Neural cell (in vitro differentiated cells): ENCODE results near the gene KLC1. TPM values are rescaled to one million over a fixed set of nuclear protein-coding genes. Genes with fewer than 3 reads are reported as not detected.

Experiments used
- H2AFZ ChIP-seq: fragments of 200-600, 300-800 bp; sonication (generic), shearing (Covaris generic); 2 replicates; pipeline ENCODE4 v1.6.0; 2014; ENCODE audit warnings: low read depth, mild to moderate bottlenecking, antibody characterized with exemption, low read length, moderate library complexity
- H3F3A ChIP-seq: fragments of 200-600 bp; shearing (Covaris generic); 2 replicates; pipeline ENCODE4 v1.6.1; 2016; ENCODE audit warnings: mild to moderate bottlenecking, moderate library complexity, mixed read lengths, antibody characterized with exemption, low read length; ENCODE audit not compliant: insufficient read depth, poor library complexity, severe bottlenecking
- H3K27ac ChIP-seq: fragments of 200-600, 300-800 bp; sonication (generic), shearing (Covaris generic); 2 replicates; pipeline ENCODE4 v1.5.1; 2014; ENCODE audit warnings: mild to moderate bottlenecking, low read length, moderate library complexity
- H3K27me3 ChIP-seq: fragments of 300-800, 200-600 bp; sonication (generic), shearing (Covaris generic); 2 replicates; pipeline ENCODE4 v1.6.0; 2014; ENCODE audit warnings: mild to moderate bottlenecking, low read depth, low read length, moderate library complexity; ENCODE audit not compliant: insufficient read depth
- H3K36me3 ChIP-seq: fragments of 300-800, 200-600 bp; sonication (generic), shearing (Covaris generic); 2 replicates; pipeline ENCODE4 v1.5.1; 2014; ENCODE audit warnings: mild to moderate bottlenecking, antibody characterized with exemption, low read length, moderate library complexity; ENCODE audit not compliant: insufficient read depth
- H3K4me2 ChIP-seq: fragments of 300-800, 200-600 bp; sonication (generic), shearing (Covaris generic); 2 replicates; pipeline ENCODE4 v1.6.0; 2014; ENCODE audit warnings: mild to moderate bottlenecking, low read length
- H3K4me3 ChIP-seq: fragments of 300-800, 200-600 bp; sonication (generic), shearing (Covaris generic); 2 replicates; pipeline ENCODE4 v1.5.1; 2014; ENCODE audit warnings: mild to moderate bottlenecking, low read length, moderate library complexity
- H3K79me2 ChIP-seq: fragments of 200-600 bp; shearing (Covaris generic); replicated peaks from 2 replicates; pipeline ENCODE4 v1.6.0; 2014; ENCODE audit warnings: mild to moderate bottlenecking, low read length, moderate library complexity; ENCODE audit not compliant: insufficient read depth
- H3K9ac ChIP-seq: fragments of 300-800, 200-600 bp; sonication (generic), shearing (Covaris generic); 2 replicates; pipeline ENCODE4 v1.6.1; 2016; ENCODE audit warnings: mild to moderate bottlenecking, low read length, mixed read lengths
- H3K9me2 ChIP-seq: fragments of 200-600 bp; shearing (Covaris generic); 2 replicates; pipeline ENCODE4 v1.6.1; 2016; ENCODE audit warnings: mild to moderate bottlenecking, low read length, mixed read lengths; ENCODE audit not compliant: insufficient read depth
- H3K9me3 ChIP-seq: fragments of 200-600, 300-800 bp; sonication (generic), shearing (Covaris generic); 2 replicates; pipeline ENCODE4 v1.6.1; 2016; ENCODE audit warnings: mild to moderate bottlenecking, mixed run types, low read length, moderate library complexity, mixed read lengths
- H4K20me1 ChIP-seq: fragments of 200-600 bp; shearing (Covaris generic); 2 replicates; pipeline ENCODE4 v1.6.1; 2016; ENCODE audit warnings: mild to moderate bottlenecking, mixed run types; ENCODE audit not compliant: insufficient read depth
- CTCF ChIP-seq: fragments of 450-650 bp; IDR thresholded peaks from 2 replicates; pipeline ENCODE4 v1.5.1; 2014; ENCODE audit warnings: antibody characterized with exemption, mild to moderate bottlenecking, moderate library complexity; ENCODE audit not compliant: poor library complexity, severe bottlenecking
- EP300 ChIP-seq: fragments of 450-650 bp; conservative IDR thresholded peaks from 2 replicates; pipeline ENCODE4 v1.6.1; 2014; ENCODE audit warnings: antibody characterized with exemption, mild to moderate bottlenecking, moderate library complexity; ENCODE audit not compliant: poor library complexity, severe bottlenecking
- EZH2 ChIP-seq: fragments of 200-600, 300-800 bp; shearing (Covaris generic), sonication (generic); IDR thresholded peaks from 2 replicates; pipeline ENCODE4 v1.6.1; 2014; ENCODE audit warnings: antibody characterized with exemption, low read length, borderline replicate concordance, mild to moderate bottlenecking; ENCODE audit not compliant: insufficient read depth, poor library complexity, severe bottlenecking
- MXI1 ChIP-seq: fragments of 450-650 bp; conservative IDR thresholded peaks from 2 replicates; pipeline ENCODE4 v1.6.1; 2014; ENCODE audit warnings: antibody characterized with exemption, mild to moderate bottlenecking; ENCODE audit not compliant: poor library complexity, severe bottlenecking
- POLR2AphosphoS5 ChIP-seq: IDR thresholded peaks from 2 replicates; pipeline ENCODE4 v1.6.1; 2012
- RAD21 ChIP-seq: fragments of 450-650 bp; conservative IDR thresholded peaks from 2 replicates; pipeline ENCODE4 v1.6.1; 2014; ENCODE audit warnings: antibody characterized with exemption, mild to moderate bottlenecking, moderate library complexity
- REST ChIP-seq: IDR thresholded peaks from 2 replicates; pipeline ENCODE4 v1.6.1; 2012; ENCODE audit warnings: borderline replicate concordance
- SMC3 ChIP-seq: fragments of 450-650 bp; conservative IDR thresholded peaks from 2 replicates; pipeline ENCODE4 v1.6.1; 2014; ENCODE audit warnings: antibody characterized with exemption, mild to moderate bottlenecking, moderate library complexity; ENCODE audit not compliant: poor library complexity
- TAF1 ChIP-seq: IDR thresholded peaks from 2 replicates; pipeline ENCODE4 v1.6.1; 2012; ENCODE audit warnings: low read depth
- polyA plus RNA-seq: library from polyadenylated mRNA; depleted of rRNA; stranded (reverse); fragments of >200 nt; gene quantifications from 2 replicates; pipeline ENCODE4 v1.2.3, GENCODE V29; 2014

The KLC1 gene
- polyA plus RNA-seq, 1 donor from 2014 or later: 1,272 TPM

GRCh38 chr14:103705504-103706284, 76.7 kb downstream of the KLC1 start:
- Histone ChIP-seq H3F3A (no peaks in the 10 kb centered on the region), H3K4me3 (no peak overlapping the region), H3K4me2 (no peak overlapping the region), H4K20me1 (no peaks in the 10 kb centered on the region), H3K27ac (no peak overlapping the region), H3K27me3 (no peaks in the 10 kb centered on the region), H3K9me2 (no peaks in the 10 kb centered on the region), H3K9ac (no peak overlapping the region), H3K79me2 (no peaks in the 10 kb centered on the region), H3K36me3 (no peaks in the 10 kb centered on the region), H2AFZ (no peak overlapping the region), H3K9me3 (no peaks in the 10 kb centered on the region)
- TF ChIP-seq TAF1: no peak
- no peak for TF ChIP-seq MXI1
- TF ChIP-seq RAD21: no peak
- TF ChIP-seq SMC3: no peak
- no peak for TF ChIP-seq EP300
- TF ChIP-seq POLR2AphosphoS5: no peak
- TF ChIP-seq REST: no peak
- TF ChIP-seq CTCF: no peak
- no peak for TF ChIP-seq EZH2

- Histone ChIP-seq H3K9ac (no peak overlapping the region), H3K9me3 (no peaks in the 10 kb centered on the region), H3K9me2 (no peaks in the 10 kb centered on the region), H3K4me2 (no peak overlapping the region), H3K79me2 (no peaks in the 10 kb centered on the region), H3K27me3 (no peaks in the 10 kb centered on the region), H3F3A (no peaks in the 10 kb centered on the region), H3K27ac (no peak overlapping the region), H2AFZ (no peak overlapping the region), H4K20me1 (no peaks in the 10 kb centered on the region), H3K36me3 (no peaks in the 10 kb centered on the region), H3K4me3 (no peak overlapping the region)
- TF ChIP-seq POLR2AphosphoS5 (no peak), SMC3 (no peak), RAD21 (no peak), CTCF (no peak), REST (no peak), TAF1 (no peak)
These were observed 77.7 kb downstream of the KLC1 start for GRCh38 chr14:103706551-103707328.
